ENCODE results near the gene SLC9B1. TPM values are rescaled to one million over a fixed set of nuclear protein-coding genes. Genes with fewer than 3 reads are reported as not detected.

Gene SLC9B1
- total RNA-seq, 1 donor from 2014 or later: 1.6 TPM

GRCh38 chr4:102862747-102863146 lies 156.8 kb downstream of the SLC9B1 start:
- Mint-ChIP-seq H3K27ac (no peak overlapping the region), H3K27me3 (no peaks in the 10 kb centered on the region), H3K4me3 (no peak overlapping the region), H3K36me3 (peaks cover 14% of the 10 kb centered on the region), H3K4me1 (ENCODE audit: unreplicated experiment) (no peaks in the 10 kb centered on the region), H3K9me3 (peaks cover 4% of the 10 kb centered on the region)
- TF ChIP-seq, protein P1, sequence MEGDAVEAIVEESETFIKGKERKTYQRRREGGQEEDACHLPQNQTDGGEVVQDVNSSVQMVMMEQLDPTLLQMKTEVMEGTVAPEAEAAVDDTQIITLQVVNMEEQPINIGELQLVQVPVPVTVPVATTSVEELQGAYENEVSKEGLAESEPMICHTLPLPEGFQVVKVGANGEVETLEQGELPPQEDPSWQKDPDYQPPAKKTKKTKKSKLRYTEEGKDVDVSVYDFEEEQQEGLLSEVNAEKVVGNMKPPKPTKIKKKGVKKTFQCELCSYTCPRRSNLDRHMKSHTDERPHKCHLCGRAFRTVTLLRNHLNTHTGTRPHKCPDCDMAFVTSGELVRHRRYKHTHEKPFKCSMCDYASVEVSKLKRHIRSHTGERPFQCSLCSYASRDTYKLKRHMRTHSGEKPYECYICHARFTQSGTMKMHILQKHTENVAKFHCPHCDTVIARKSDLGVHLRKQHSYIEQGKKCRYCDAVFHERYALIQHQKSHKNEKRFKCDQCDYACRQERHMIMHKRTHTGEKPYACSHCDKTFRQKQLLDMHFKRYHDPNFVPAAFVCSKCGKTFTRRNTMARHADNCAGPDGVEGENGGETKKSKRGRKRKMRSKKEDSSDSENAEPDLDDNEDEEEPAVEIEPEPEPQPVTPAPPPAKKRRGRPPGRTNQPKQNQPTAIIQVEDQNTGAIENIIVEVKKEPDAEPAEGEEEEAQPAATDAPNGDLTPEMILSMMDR (conservative IDR thresholded peaks at IDR 0.05): no peak
- no peak for DNase-seq (ENCODE audit: extremely low spot score, unreplicated experiment)

GRCh38 chr4:102862016-102862415 lies 157.5 kb downstream of the SLC9B1 start:
- Mint-ChIP-seq H3K27ac (no peak overlapping the region), H3K4me3 (no peak overlapping the region), H3K36me3 (peaks cover 14% of the 10 kb centered on the region), H3K9me3 (peaks cover 4% of the 10 kb centered on the region), H3K27me3 (no peaks in the 10 kb centered on the region), H3K4me1 (ENCODE audit: unreplicated experiment) (no peaks in the 10 kb centered on the region)
- no peak for DNase-seq (ENCODE audit: extremely low spot score, unreplicated experiment)
- TF ChIP-seq, protein P1 (conservative IDR thresholded peaks at IDR 0.05): no peak

DNA sequence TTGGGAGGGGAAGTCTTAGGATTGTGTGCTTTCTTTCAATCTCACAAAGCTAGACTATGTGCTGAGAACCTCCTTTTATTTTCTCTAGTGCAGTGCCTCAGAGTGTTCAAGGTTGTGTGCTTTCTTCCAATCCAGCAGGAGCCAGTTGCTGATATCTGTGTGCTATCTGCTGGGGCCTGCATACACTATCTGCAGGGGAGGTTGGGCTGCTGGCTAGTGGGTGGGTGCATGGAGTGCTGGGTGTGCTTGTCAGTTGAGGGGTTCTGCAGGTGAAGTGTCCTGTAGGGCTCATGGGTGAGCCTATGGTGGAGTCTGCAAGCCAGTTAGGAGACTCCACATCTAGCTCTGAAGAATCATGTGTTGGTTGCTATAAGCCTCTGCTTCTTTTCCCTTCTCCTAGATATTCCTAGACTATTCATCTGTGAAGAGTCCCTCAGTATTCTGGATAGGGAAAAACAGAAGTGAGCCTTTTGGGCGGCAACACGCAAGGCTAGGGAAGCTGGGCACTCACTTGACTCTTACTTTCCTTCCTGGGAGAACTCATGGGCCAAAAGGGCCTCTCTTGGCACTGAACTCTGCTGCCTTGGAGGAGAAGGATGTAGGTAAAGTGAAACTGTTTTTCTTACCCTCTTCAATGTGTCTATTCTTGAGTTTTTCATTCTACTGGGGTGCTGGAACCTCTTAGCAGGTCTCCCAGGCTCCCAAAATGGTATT lies 158.7 kb downstream of the SLC9B1 start:
- H3K36me3 Mint-ChIP-seq: peaks cover 14% of the 10 kb centered on the region
- no peaks in the 10 kb centered on the region for H3K27me3 Mint-ChIP-seq
- H3K9me3 Mint-ChIP-seq: peaks cover 4% of the 10 kb centered on the region
- H3K27ac Mint-ChIP-seq: no peak overlapping the region
- no peak overlapping the region for H3K4me3 Mint-ChIP-seq
- no peak for DNase-seq (ENCODE audit: extremely low spot score, unreplicated experiment)
- TF ChIP-seq, protein P1 (conservative IDR thresholded peaks at IDR 0.05): no peak
- H3K4me1 Mint-ChIP-seq (ENCODE audit: unreplicated experiment): no peaks in the 10 kb centered on the region

DNA sequence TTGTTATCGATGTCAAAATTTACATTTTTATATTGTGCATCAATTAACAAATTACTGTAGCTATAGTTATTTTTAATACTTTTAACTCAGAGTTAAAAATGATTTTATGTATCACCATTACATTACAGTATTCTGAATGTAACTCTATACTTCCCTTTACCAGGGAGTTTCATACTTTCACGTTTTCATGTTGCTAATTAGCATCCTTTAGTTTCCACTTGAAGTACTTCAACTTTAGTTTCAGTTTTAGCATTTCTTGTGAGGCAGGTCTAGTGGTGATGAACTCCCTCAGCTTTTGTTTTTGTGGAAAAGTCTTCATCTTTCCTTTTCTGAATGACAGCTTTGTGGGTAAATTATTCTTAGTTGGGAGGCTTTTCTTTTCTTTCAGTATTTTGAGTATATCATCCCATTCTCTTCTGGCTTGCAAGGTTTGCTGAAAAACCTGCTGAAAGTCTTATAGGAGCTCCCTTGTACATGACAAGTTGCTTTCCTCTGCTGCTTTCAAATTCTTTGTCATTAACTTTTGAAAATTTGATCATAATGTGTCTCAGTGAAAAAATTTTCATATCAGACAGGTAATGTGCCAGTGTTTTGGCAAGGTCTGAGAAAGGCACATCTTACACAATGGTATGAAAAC lies 160.6 kb downstream of the SLC9B1 start:
- DNase-seq (ENCODE audit: extremely low spot score, unreplicated experiment): no peak
- H3K27me3 Mint-ChIP-seq: no peaks in the 10 kb centered on the region
- no peaks in the 10 kb centered on the region for H3K4me1 Mint-ChIP-seq (ENCODE audit: unreplicated experiment)
- H3K36me3 Mint-ChIP-seq: peaks cover 14% of the 10 kb centered on the region
- H3K4me3 Mint-ChIP-seq: no peak overlapping the region
- no peak overlapping the region for H3K27ac Mint-ChIP-seq
- TF ChIP-seq, protein P1 (conservative IDR thresholded peaks at IDR 0.05): no peak
- peaks cover 4% of the 10 kb centered on the region for H3K9me3 Mint-ChIP-seq

Other genes with a start within 250 kb of the SLC9B1 start
- gene UBE2D3, start 192.2 kb downstream of the SLC9B1 start, total RNA-seq (ENCODE audit: low replicate concordance): 288 and 302 TPM in 2 replicates
- 25.6 and 27.9 TPM in 2 replicates for gene CISD2, start 150.7 kb downstream of the SLC9B1 start, total RNA-seq (ENCODE audit: low replicate concordance)
- gene SLC9B2, start 57.1 kb upstream of the SLC9B1 start, total RNA-seq (ENCODE audit: low replicate concordance): 4.0 and 12.9 TPM in 2 replicates
- 52.1 and 72.7 TPM in 2 replicates for gene BDH2, start 80.1 kb upstream of the SLC9B1 start, total RNA-seq (ENCODE audit: low replicate concordance)
- gene CENPE, start 178.6 kb upstream of the SLC9B1 start, total RNA-seq (ENCODE audit: low replicate concordance): 14.1 and 46.5 TPM in 2 replicates